CD4-positive, alpha-beta T cell (primary cell): ENCODE results near the gene RBMS3. TPM values are rescaled to one million over a fixed set of nuclear protein-coding genes. Genes with fewer than 3 reads are reported as not detected.

Source experiments
- ATAC-seq: fragments of 200-7000 bp; cut with Tn5 transposase; one replicate; pipeline ENCODE4 v1.10.0; 2022; ENCODE audit warnings: mild to moderate bottlenecking; ENCODE audit not compliant: poor library complexity
- CTCF ChIA-PET: fragments of 350-600 bp; sonication (Branson Sonifier 250); formaldehyde crosslinking; loops from one replicate; lab custom pipeline; 2021; ENCODE audit warnings: antibody characterized with exemption, inconsistent platforms; lab: Charles Lee
- POLR2A ChIA-PET: fragments of 350-600 bp; sonication (Branson Sonifier 250); formaldehyde crosslinking; loops from one replicate; lab custom pipeline; 2021; ENCODE audit warnings: antibody characterized with exemption, inconsistent platforms; lab: Charles Lee
- DNase-seq, 14 experiments: peaks; one replicate each; pipeline ENCODE4 v3.0.0-alpha.2; 2013 to 2020; ENCODE audit warnings: mixed read lengths in 2 of 14
- H3K27ac ChIP-seq, 2 donors: one replicate each; pipeline versions ENCODE4 v1.5.1 to v1.7.0; 2013; ENCODE audit warnings: low read length in 2 of 2, low read depth in 1 of 2, mild to moderate bottlenecking in 1 of 2
- H3K27me3 ChIP-seq, 2 experiments: 1 replicate in 1 of 2; 2 replicates in 1 of 2; pipeline versions ENCODE4 v1.6.1 to v1.7.0; 2013; ENCODE audit warnings: low read length in 2 of 2, control low read depth in 1 of 2, mild to moderate bottlenecking in 1 of 2, moderate library complexity in 1 of 2; ENCODE audit not compliant: insufficient read depth in 2 of 2, control insufficient read depth in 1 of 2
- H3K36me3 ChIP-seq: one replicate; pipeline ENCODE4 v1.6.1; 2013; ENCODE audit warnings: low read length, control low read depth; ENCODE audit not compliant: insufficient read depth
- H3K4me1 ChIP-seq: one replicate; pipeline ENCODE4 v1.6.1; 2013; ENCODE audit warnings: low read length, control low read depth; ENCODE audit not compliant: insufficient read depth
- H3K4me3 ChIP-seq: one replicate; pipeline ENCODE4 v1.5.1; 2013; ENCODE audit warnings: mild to moderate bottlenecking, low read length, moderate library complexity
- H3K9me3 ChIP-seq, 2 experiments: 1 replicate in 1 of 2; 2 replicates in 1 of 2; pipeline versions ENCODE4 v1.6.1 to v1.7.0; 2013; ENCODE audit warnings: low read length in 2 of 2, mild to moderate bottlenecking in 2 of 2, control low read depth in 1 of 2, moderate library complexity in 1 of 2; ENCODE audit not compliant: control insufficient read depth in 1 of 2, insufficient read depth in 1 of 2
- H3K27ac Mint-ChIP-seq: one replicate; pipeline ENCODE4 v1.8.0; 2020; ENCODE audit warnings: mixed read lengths
- H3K27me3 Mint-ChIP-seq: one replicate; pipeline ENCODE4 v1.8.0; 2021; ENCODE audit warnings: mixed read lengths
- H3K36me3 Mint-ChIP-seq: one replicate; pipeline ENCODE4 v1.8.0; 2021; ENCODE audit warnings: low read depth, mixed read lengths
- H3K4me1 Mint-ChIP-seq: one replicate; pipeline ENCODE4 v1.8.0; 2021; ENCODE audit warnings: low read depth, mixed read lengths
- H3K4me3 Mint-ChIP-seq: one replicate; pipeline ENCODE4 v1.8.0; 2020; ENCODE audit warnings: mild to moderate bottlenecking, mixed read lengths
- H3K9me3 Mint-ChIP-seq: one replicate; pipeline ENCODE4 v1.8.0; 2020; ENCODE audit warnings: mixed read lengths
- CTCF ChIP-seq: fragments of 200-600 bp; IDR thresholded peaks from one replicate; pipeline ENCODE4 v1.8.0; 2022; ENCODE audit warnings: antibody characterized with exemption, mild to moderate bottlenecking
- intact Hi-C, 2 experiments: fragments of 100-400 bp; cut with DNase I in 1 of 2; cut with micrococcal nuclease in 1 of 2; formaldehyde crosslinking; loops; one replicate each; pipeline versions ENCODE4 v1.15.1 to v1.9.0; 2023 to 2025; cut with DNase I, micrococcal nuclease
- total RNA-seq, 174 experiments: library from RNA in 2 of 174; stranded (reverse) in 2 of 174; gene quantifications; one replicate each; pipeline ENCODE4 v1.2.3 and lab custom pipeline; 2021 to 2026

RBMS3 gene
- total RNA-seq, 2 experiments from 2014 or later: 1.6 to 1.7 TPM

GRCh38 chr3:29429055-29429679 lies 148.3 kb downstream of the RBMS3 start:
- intact Hi-C loops: no loop called here

GRCh38 chr3:29430558-29430971 lies 149.7 kb downstream of the RBMS3 start:
- no peak overlapping the region for H3K4me3 ChIP-seq
- POLR2A ChIA-PET: no interaction called here

More at GRCh38 chr3:29429055-29429679, 148.3 kb downstream of the RBMS3 start:
- Mint-ChIP-seq H3K36me3 (no peaks in the 10 kb centered on the region), H3K27me3 (no peaks in the 10 kb centered on the region), H3K4me3 (no peak overlapping the region), H3K9me3 (no peaks in the 10 kb centered on the region), H3K27ac (no peak overlapping the region), H3K4me1 (no peaks in the 10 kb centered on the region)
- ChIA-PET POLR2A (no interaction called here), CTCF (no interaction called here)
- ATAC-seq: no peak
- TF ChIP-seq CTCF: no peak
- Histone ChIP-seq H3K27ac (no peak overlapping the region), H3K4me3 (no peak overlapping the region), H3K27me3 (no peaks in the 10 kb centered on the region), H3K36me3 (no peaks in the 10 kb centered on the region), H3K4me1 (no peaks in the 10 kb centered on the region), H3K9me3 (no peaks in the 10 kb centered on the region)
- DNase-seq: no peak

GRCh38 chr3:29436612-29437323 lies 155.9 kb downstream of the RBMS3 start:
- CTCF ChIA-PET: no interaction called here
- H3K4me1 ChIP-seq: no peaks in the 10 kb centered on the region
- no peak overlapping the region for H3K27ac ChIP-seq
- Mint-ChIP-seq H3K36me3 (no peaks in the 10 kb centered on the region), H3K4me1 (peaks cover 5% of the 10 kb centered on the region), H3K4me3 (no peak overlapping the region), H3K27me3 (no peaks in the 10 kb centered on the region), H3K9me3 (no peaks in the 10 kb centered on the region), H3K27ac (no peak overlapping the region)
- no peak for TF ChIP-seq CTCF
- H3K4me3 ChIP-seq: no peak overlapping the region
- H3K27me3 ChIP-seq: no peaks in the 10 kb centered on the region
- intact Hi-C loops: no loop called here
- no peaks in the 10 kb centered on the region for H3K36me3 ChIP-seq
- ATAC-seq (no peak), DNase-seq (no peak)
- H3K9me3 ChIP-seq: peaks cover 0 to 4% of the 10 kb centered on the region in 2 experiments
- POLR2A ChIA-PET: no interaction called here

More at GRCh38 chr3:29430558-29430971, 149.7 kb downstream of the RBMS3 start:
- H3K36me3 Mint-ChIP-seq: no peaks in the 10 kb centered on the region
- no peak for TF ChIP-seq CTCF
- no peaks in the 10 kb centered on the region for H3K9me3 Mint-ChIP-seq
- no peaks in the 10 kb centered on the region for H3K27me3 ChIP-seq
- no peaks in the 10 kb centered on the region for H3K4me1 Mint-ChIP-seq
- no peaks in the 10 kb centered on the region for H3K4me1 ChIP-seq
- ATAC-seq (no peak), DNase-seq (no peak)
- H3K27ac Mint-ChIP-seq: no peak overlapping the region
- CTCF ChIA-PET: no interaction called here
- H3K4me3 Mint-ChIP-seq: no peak overlapping the region
- peaks cover 0 to 2% of the 10 kb centered on the region in 2 experiments for H3K9me3 ChIP-seq
- intact Hi-C loops: no loop called here
- no peak overlapping the region for H3K27ac ChIP-seq
- H3K36me3 ChIP-seq: no peaks in the 10 kb centered on the region
- no peaks in the 10 kb centered on the region for H3K27me3 Mint-ChIP-seq
